ENCODE measurements around the gene ITGA2B.
"Not testable (repeated sequence)": the region's sequence is repeated elsewhere in the genome, so short reads cannot be mapped to it uniquely, and the experiment has no call there.

Gene ITGA2B

DNA sequence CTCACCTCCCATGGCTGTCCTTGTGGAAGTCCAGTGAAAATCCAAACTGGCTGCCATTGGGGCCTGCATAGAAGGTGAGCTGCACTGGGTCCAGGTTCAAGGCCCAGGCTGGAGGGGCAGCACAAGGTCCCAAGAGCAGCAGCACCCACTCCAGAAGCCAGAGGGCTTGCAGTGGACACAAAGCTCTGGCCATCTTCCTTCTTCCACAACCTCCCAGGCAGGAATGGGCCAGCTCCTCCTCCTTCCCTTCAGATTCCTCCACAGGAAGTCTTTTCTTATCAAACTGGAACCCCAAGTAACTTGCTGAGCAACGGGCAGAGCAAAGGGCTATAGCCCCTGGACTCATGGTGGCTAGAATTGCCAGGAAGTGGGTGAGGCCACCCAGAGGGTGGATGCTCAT, at the start of gene ITGA2B:
TSS of gene ITGA2B (minus strand) at position 369 of the 400 bp plus-strand sequence. CDS start at position 193, 176 bp downstream.
- DNase-seq (ENCODE audit: low read depth) = no peak

DNA sequence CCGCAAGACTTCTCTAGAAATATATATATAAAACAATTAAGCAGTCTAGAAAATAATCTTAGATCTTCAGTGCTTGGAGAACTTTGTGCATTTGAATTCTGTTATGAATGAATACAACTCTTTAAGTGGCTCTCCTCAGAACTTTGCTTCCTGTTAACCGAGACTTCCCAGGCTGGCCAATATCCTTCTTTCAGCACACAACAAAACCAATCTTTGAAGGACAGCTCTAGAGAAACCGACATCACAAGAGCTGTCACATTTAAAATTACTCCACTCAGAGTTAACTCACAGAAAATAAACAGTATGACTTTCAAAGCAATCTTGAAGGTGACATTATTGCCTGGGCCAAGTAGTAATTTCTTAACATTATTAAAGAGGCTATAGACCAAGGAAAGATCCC, 49.7 kb upstream of the ITGA2B start:
- no peak for DNase-seq (ENCODE audit: low read depth)

DNA sequence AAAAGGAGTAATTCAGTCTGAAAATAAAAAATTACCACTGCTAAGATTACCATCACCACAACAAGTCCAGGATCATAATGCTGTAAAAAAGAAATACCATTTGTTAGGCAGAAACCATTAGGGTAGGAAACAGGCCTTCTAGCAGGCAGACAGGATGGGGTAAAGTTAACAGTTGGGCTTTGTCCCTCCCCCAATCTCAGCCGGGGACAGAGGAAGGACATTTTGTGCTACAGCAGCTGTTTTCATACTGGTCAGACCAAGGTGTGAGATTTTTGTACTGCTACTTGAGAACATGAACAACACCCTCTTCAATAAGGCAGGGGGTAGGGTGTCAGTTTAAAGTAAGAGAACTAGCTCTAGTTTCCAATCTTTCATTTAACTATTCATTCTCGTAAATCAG, 49.2 kb upstream of the ITGA2B start:
- DNase-seq (ENCODE audit: low read depth) = no peak

GRCh38 chr17:44436336-44436735, 46.9 kb upstream of the ITGA2B start:
- no peak for DNase-seq (ENCODE audit: low read depth)

DNA sequence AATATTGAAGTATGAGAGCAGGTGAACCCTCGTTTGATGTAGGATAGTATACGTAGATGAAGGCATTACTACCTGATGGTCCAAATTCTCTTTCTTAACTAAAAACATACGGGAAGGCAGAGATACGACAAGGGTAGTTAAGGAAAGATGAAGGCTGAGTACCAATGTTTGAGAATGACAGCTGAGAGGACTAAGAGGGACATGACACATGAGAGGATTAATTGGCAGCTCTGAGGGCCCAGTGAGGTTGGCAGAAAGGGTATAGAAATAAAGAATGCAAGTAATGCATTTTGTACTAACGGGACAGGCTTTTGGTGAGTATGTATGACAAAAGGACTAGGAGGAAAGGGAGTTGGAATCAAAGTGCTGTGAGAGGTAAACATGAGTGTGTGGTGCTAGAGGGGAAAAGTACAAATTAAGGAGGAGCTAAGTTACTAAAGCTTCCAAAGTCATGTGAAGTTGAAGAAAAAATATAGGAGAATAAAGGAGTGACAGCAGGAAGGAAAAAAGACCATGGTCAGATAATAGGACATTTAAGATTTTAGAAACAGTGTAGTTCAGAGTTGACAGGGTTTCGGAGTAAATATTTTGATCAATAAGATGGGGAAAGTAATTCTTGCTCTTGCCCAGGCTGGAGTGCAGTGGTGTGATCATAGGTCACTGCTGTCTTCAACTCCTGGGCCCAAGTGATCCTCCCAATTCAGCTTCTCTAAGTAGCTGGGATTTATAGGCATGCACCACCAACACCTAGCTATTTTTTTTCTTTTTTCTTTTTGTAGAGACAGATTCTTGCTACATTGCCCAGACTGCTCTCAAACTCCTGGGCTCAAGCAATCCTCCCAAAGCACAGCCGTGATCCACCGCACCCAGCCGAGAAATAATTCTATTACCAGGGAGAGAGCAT, 43.1 kb upstream of the ITGA2B start:
- DNase-seq (ENCODE audit: low read depth) = no peak

DNA sequence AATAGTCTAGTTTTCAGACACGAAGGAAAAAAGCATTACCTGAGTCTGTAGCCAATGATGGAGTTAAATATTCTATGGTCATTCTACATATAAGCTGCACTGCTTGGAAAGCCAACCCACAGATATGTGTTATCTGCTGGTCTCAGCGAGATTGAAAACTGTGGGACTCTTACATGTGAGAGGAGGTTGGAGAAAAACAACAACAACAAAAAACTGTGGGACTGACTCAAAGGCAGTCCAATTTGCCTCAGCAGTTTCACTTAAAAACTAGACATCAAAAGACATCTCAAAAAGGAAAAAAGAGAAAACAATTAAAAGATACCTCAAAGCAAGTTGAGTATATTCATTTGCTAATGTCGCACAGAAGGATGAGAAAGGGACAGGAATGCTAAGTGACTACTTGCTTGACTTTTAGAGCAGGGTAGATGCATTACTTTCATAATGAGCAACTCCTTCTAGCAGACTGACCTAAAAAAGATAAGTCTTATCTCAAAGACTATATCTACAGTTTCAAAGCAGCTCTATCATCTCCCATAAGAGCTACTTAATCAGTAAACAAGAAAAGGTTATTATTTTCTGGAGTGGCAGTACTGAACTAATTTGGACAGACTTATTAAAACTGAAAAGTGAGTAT, 35.5 kb upstream of the ITGA2B start:
- no peak for DNase-seq (ENCODE audit: low read depth)

- DNase-seq (ENCODE audit: low read depth) = no peak
Observed at GRCh38 chr17:44417553-44417952, 28.1 kb upstream of the ITGA2B start.

- DNase-seq (ENCODE audit: low read depth) = no peak
Observed at GRCh38 chr17:44416558-44417289, 27.3 kb upstream of the ITGA2B start.

DNA sequence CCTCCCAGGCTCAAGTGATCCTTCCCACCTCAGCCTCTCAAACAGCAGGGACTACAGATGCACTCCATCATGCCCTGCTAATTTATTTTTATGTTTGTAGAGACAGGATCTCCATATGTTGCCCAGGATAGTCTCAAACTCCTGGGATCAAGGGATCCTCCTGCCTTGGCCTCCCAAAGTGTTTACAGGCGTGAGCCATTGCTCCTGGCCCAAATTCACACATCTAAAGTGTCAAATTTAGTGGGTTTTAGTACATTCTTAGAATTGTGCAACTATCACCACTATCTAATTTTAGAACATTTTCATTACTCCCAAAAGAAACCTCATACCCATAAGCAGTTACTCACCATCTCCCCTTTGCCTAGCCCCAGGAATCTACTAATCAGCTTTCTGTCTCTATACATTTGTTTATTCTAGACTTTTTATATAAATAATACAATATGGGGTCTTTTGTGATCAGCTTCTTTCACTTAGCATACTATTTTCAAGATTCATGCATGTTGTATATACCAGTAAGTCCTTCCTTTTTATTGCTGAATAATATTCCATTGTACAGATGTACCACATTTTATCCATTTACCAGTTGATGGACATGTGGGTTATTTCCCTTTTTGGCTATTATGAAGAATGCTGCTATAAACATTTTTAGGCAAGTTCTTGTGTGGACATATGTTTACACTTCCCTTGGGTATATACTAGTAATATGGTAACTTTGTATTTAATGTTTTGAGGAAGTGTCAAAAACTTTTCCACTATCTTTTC, 25.1 kb upstream of the ITGA2B start:
- DNase-seq (ENCODE audit: low read depth) = no peak

DNA sequence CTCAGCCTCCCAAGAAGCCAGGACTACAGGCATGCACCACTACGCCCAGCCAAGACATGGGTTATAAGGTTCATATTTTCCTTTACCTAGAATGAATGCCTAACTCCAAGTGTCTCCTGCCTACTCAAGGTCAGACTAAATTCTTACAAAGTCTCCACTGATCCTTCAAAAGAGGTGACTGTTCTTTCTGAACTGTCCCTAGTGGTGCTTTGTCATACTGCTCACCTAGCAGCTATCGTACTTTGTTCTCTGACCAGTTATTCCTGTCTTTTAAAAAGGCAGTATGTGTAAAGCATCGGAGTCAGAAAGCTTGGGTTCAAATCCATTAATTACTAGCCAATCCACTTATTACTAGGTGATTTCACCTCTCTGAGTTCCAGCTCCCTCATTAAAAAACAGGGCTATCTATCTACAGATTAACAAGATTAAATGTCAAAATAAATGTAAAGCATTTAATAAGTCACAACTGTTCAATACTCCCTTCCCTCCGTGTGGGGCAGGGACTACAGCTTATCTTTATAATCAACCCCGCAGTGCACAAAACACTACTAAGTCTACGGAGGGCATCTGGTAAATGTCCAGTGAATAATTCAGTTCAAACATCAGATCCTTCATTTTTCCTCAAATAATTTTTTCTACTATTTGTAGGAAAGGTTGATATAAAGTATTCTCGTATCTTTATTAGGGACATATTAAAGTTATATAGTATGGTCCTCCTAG, 20.0 kb upstream of the ITGA2B start:
- DNase-seq (ENCODE audit: low read depth) = no peak

- DNase-seq (ENCODE audit: low read depth) = no peak
Observed at GRCh38 chr17:44408786-44409185, 19.3 kb upstream of the ITGA2B start.

DNA sequence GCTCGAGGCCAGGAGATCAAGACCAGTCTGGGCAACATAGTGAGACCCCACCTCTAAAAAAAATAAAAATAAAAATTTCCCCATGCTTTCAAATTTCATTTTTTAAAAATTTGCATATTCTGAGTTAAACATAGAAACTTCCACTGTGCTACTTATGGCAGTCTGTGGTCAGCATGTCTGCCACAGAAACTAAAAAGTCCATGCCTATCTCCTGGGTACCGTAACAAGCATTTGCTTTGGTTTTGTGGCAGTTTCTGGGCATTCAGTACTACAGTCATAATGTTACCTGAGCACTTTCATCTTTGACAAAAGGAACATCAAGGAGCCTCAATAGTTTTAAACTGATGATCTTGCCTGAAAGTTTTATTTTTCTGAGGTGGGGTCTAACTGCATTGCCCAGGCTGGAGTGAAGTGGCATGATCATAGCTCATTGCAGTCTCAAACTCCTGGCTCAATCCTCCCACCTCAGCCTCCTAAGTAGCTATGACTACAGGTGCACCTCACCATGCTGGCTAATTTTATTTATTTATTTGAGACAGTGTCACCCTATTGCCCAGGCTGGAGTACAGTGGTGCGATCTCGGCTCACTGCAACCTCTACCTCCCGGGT, 13.2 kb upstream of the ITGA2B start:
- no peak for DNase-seq (ENCODE audit: low read depth)

GRCh38 chr17:44400226-44400847, 10.9 kb upstream of the ITGA2B start:
- no peak for DNase-seq (ENCODE audit: low read depth)

DNA sequence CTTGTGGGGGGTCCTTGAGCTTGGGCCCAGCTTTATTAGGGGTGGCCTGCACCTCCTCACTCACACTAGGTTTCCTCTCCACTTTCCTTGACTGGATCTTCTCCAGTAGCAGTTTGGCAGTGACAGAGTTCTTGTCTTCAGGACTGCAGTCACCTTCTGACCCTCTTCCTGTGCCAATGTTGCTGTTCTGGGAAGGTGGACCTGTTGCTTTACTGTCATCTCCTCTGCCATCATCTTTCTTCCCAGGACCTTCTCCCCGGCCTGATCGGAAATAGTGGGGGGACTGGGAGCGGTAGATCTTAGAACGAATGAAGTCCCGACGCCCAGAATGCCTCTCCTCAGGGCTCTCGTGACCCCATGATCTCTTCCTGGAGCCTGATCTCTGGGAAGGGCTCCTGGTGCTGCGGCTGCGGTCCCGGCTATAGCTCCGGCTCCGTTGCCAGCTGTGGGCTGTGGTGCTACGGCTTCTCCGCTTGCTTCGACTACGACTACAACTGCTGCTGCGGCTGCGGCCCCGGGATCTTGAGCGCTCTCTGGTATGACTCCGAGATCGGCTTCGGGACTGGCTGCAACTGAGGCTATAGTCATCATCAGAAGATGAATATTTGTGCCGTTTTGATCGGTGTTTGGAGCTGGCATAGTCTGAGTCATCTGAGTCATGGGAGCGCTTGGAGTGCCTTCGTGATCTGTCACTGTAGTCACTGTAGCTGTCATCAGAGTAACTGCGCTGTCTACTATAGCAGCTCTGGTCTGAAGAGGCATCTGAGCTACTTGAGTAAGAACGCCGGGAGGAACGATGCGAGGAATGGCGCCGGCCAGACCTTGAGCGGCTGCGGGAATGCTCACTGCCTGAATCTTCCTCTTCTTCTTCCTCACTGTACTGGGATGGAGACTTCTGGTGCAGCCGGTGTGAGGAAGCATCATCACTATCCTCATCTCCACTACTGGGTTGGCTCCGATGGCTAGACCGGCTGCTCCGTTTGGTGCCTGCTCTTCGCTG, 9.5 kb upstream of the ITGA2B start:
- DNase-seq (ENCODE audit: low read depth) = no peak

GRCh38 chr17:44397479-44398440, 8.3 kb upstream of the ITGA2B start:
- no peak for DNase-seq (ENCODE audit: low read depth)

- DNase-seq (ENCODE audit: low read depth) = no peak
Observed at GRCh38 chr17:44396946-44397345, 7.5 kb upstream of the ITGA2B start.

DNA sequence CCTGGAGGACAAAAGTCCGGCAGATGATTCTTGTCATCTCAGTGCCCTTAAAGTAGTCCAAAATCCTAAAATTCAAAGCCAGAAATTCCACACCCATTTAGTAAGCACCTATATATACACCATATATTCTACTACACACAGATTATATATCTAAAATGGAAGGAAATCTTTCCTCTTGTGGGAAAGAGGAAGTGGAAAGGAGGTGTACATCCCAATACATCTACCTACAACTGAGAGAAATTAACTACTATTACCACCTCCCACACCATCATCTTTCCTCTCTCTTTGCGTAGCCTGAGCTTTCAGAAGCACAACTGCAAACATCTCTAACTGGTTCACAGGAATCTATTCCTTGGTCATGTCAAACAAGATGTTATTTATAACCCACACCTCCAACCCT, 5.4 kb upstream of the ITGA2B start:
- DNase-seq (ENCODE audit: low read depth) = no peak

DNA sequence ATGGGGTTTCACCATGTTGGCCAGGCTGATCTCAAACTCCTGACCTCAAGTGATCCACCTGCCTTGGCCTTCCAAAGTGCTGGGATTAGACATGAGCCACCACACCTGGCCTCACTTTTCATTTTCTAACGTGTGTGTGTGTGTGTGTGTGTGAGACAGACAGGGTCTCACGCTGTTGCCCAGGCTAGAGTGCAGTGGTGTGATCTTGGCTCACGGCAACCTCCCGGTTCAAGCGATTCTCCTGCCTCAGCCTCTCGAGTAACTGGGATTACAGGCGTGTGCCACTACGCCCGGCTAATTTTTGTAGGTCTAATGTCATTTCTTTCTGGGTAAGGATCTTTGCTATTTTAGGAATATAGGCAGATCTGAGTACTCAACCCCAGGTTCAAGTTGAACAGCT, 4.7 kb upstream of the ITGA2B start:
- not testable (repeated sequence) for DNase-seq (ENCODE audit: low read depth)

All from stimulated activated CD8-positive, alpha-beta memory T cell treated with anti-CD3 and anti-CD28 coated beads, Interleukin-4, amount 100 ng/mL, for 24 hours (primary cell).